CD4-positive, alpha-beta T cell treated with Interleukin-21 for 1 hour (primary cell): ENCODE measurements around the gene CAPN5.
A peak's percentile ranks its signal among the peaks of the same experiment; 100 is the strongest.

Experiments
- DNase-seq: peaks from one replicate; pipeline ENCODE4 v3.0.0-alpha.2; 2020

The CAPN5 gene

GRCh38 chr11:77102246-77103210, 35.8 kb downstream of the CAPN5 start, which contains the start of gene OMP:
Gene OMP (plus strand): TSS chr11:77102840. CDS start chr11:77102840, 0 bp downstream.
- no peak for DNase-seq

- DNase-seq: no peak
These were observed 36.5 kb downstream of the CAPN5 start for GRCh38 chr11:77103319-77103718.

GRCh38 chr11:77104727-77105126, 38.0 kb downstream of the CAPN5 start:
- no peak for DNase-seq

GRCh38 chr11:77106321-77106720, 39.5 kb downstream of the CAPN5 start:
- DNase-seq: no peak

GRCh38 chr11:77106759-77107158, 40.0 kb downstream of the CAPN5 start:
- DNase-seq: no peak

GRCh38 chr11:77107950-77108349, 41.2 kb downstream of the CAPN5 start:
- DNase-seq: no peak

- no peak for DNase-seq
These were observed 41.7 kb downstream of the CAPN5 start for GRCh38 chr11:77108436-77108835.

GRCh38 chr11:77109236-77110019, 42.7 kb downstream of the CAPN5 start:
- DNase-seq: no peak

GRCh38 chr11:77110836-77111235, 44.1 kb downstream of the CAPN5 start:
- DNase-seq: no peak

- no peak for DNase-seq
These were observed 44.5 kb downstream of the CAPN5 start for GRCh38 chr11:77111277-77111676.

GRCh38 chr11:77111946-77112345, 45.2 kb downstream of the CAPN5 start:
- no peak for DNase-seq

- DNase-seq: no peak
These were observed 46.0 kb downstream of the CAPN5 start for GRCh38 chr11:77112641-77113381.

GRCh38 chr11:77113382-77114088, 46.8 kb downstream of the CAPN5 start:
- DNase-seq: peak; percentile 6

- DNase-seq: no peak
These were observed 47.3 kb downstream of the CAPN5 start for GRCh38 chr11:77114089-77114463.

- no peak for DNase-seq
These were observed 48.4 kb downstream of the CAPN5 start for GRCh38 chr11:77115181-77115611.

- no peak for DNase-seq
These were observed 49.2 kb downstream of the CAPN5 start for GRCh38 chr11:77115956-77116355.

- DNase-seq: no peak
These were observed 50.7 kb downstream of the CAPN5 start for GRCh38 chr11:77117492-77117891.

GRCh38 chr11:77118086-77118485, 51.3 kb downstream of the CAPN5 start:
- DNase-seq: no peak

- no peak for DNase-seq
These were observed 52.2 kb downstream of the CAPN5 start for GRCh38 chr11:77118971-77119370.

GRCh38 chr11:77119531-77119936, 52.8 kb downstream of the CAPN5 start:
- no peak for DNase-seq

- DNase-seq: no peak
These were observed 53.8 kb downstream of the CAPN5 start for GRCh38 chr11:77120571-77120970.

- DNase-seq: no peak
These were observed 54.4 kb downstream of the CAPN5 start for GRCh38 chr11:77121096-77121640.
